ENCODE measurements around the gene ADD1.

ADD1 gene

GRCh38 chr4:2835978-2836377, 7.7 kb upstream of the ADD1 start:
- no peak for DNase-seq (ENCODE audit: low read depth)

GRCh38 chr4:2836391-2836859, 7.2 kb upstream of the ADD1 start:
- no peak for DNase-seq (ENCODE audit: low read depth)

GRCh38 chr4:2837110-2837903, 6.3 kb upstream of the ADD1 start:
- DNase-seq (ENCODE audit: low read depth), result no peak

GRCh38 chr4:2837904-2838496, 5.6 kb upstream of the ADD1 start:
- DNase-seq (ENCODE audit: low read depth), result peak; percentile 39

GRCh38 chr4:2839060-2839459, 4.6 kb upstream of the ADD1 start:
- DNase-seq (ENCODE audit: low read depth), result no peak

GRCh38 chr4:2842687-2843262, 869 bp upstream of the ADD1 start:
- DNase-seq (ENCODE audit: low read depth), result no peak

GRCh38 chr4:2843941-2844584, 419 bp downstream of the ADD1 start:
- no peak for DNase-seq (ENCODE audit: low read depth)

GRCh38 chr4:2846172-2846571, 2.5 kb downstream of the ADD1 start:
- no peak for DNase-seq (ENCODE audit: low read depth)

GRCh38 chr4:2847302-2847871, 3.7 kb downstream of the ADD1 start:
- DNase-seq (ENCODE audit: low read depth), result no peak

- DNase-seq (ENCODE audit: low read depth), result no peak
These were observed 4.8 kb downstream of the ADD1 start for GRCh38 chr4:2848449-2848848.

GRCh38 chr4:2849267-2850152, 5.9 kb downstream of the ADD1 start:
- no peak for DNase-seq (ENCODE audit: low read depth)

- DNase-seq (ENCODE audit: low read depth), result no peak
These were observed 7.5 kb downstream of the ADD1 start for GRCh38 chr4:2850966-2851798.

GRCh38 chr4:2852481-2852921, 8.9 kb downstream of the ADD1 start:
- DNase-seq (ENCODE audit: low read depth), result no peak

- no peak for DNase-seq (ENCODE audit: low read depth)
These were observed 11.9 kb downstream of the ADD1 start for GRCh38 chr4:2855584-2855983.

GRCh38 chr4:2856266-2856665, 12.6 kb downstream of the ADD1 start:
- DNase-seq (ENCODE audit: low read depth), result no peak

GRCh38 chr4:2857349-2857927, 13.8 kb downstream of the ADD1 start:
- no peak for DNase-seq (ENCODE audit: low read depth)

- no peak for DNase-seq (ENCODE audit: low read depth)
These were observed 15.0 kb downstream of the ADD1 start for GRCh38 chr4:2858451-2859217.

GRCh38 chr4:2859514-2859913, 15.9 kb downstream of the ADD1 start:
- no peak for DNase-seq (ENCODE audit: low read depth)

Data from activated T-cell treated with anti-CD3 and anti-CD28 coated beads for 48 hours (primary cell).